Ovary (tissue), 9 donors: Measurements from ENCODE around the gene TOPBP1. TPM values are rescaled to one million over a fixed set of nuclear protein-coding genes. Genes with fewer than 3 reads are reported as not detected.

Source experiments
- DNase-seq, 5 donors: peaks; one replicate each; pipeline ENCODE4 v3.0.0-alpha.2; 2019 to 2020
- H3K27ac ChIP-seq, 2 donors: fragments of 200-600 bp; one replicate each; pipeline versions ENCODE4 v1.5.1 to v1.8.0; 2019 to 2022
- H3K27me3 ChIP-seq: fragments of 200-600 bp; one replicate; pipeline ENCODE4 v1.8.0; 2022
- H3K36me3 ChIP-seq: fragments of 200-600 bp; sonication (generic); one replicate; pipeline ENCODE4 v1.5.1; 2019
- H3K4me1 ChIP-seq: one replicate; pipeline ENCODE4 v1.8.1; 2013; ENCODE audit warnings: mild to moderate bottlenecking, moderate library complexity; ENCODE audit not compliant: insufficient read depth
- H3K4me3 ChIP-seq: fragments of 200-600 bp; sonication (generic); one replicate; pipeline ENCODE4 v1.5.1; 2017
- H3K9me3 ChIP-seq, 2 donors: fragments of 200-600 bp in 1 of 2; sonication (generic) in 1 of 2; one replicate each; pipeline versions ENCODE4 v1.5.1 to v1.8.1; 2013 to 2019; ENCODE audit warnings: mild to moderate bottlenecking in 1 of 2, moderate library complexity in 1 of 2
- EP300 ChIP-seq: sonication (generic); formaldehyde crosslinking; IDR thresholded peaks from one replicate; pipeline ENCODE4 v1.6.1; 2017; ENCODE audit warnings: antibody characterized with exemption
- POLR2A ChIP-seq: fragments of 450-650 bp; IDR thresholded peaks from one replicate; pipeline ENCODE4 v1.6.1; 2017; ENCODE audit warnings: antibody characterized with exemption, mild to moderate bottlenecking, moderate library complexity
- WGBS, 3 donors: extraction: QIAGEN DNeasy Blood & Tissue Kit in 1 of 3; methylation state at CpG; one replicate each; pipeline versions ENCODE4 v1.1.5 to v1.1.7; 2013 to 2017; 5-methylcytosine and 5-hydroxymethylcytosine counted together
- intact Hi-C, 4 donors: fragments of 100-400 bp; cut with DNase I; formaldehyde crosslinking; loops; one replicate each; pipeline versions ENCODE4 v1.11.0 to v1.15.1; 2022 to 2023
- polyA plus RNA-seq, 2 donors: library from polyadenylated mRNA; stranded (reverse); fragments of 200-250 nt in 1 of 2; fragments of 350-450 nt in 1 of 2; fragmentation: Illumina TruSeq in 1 of 2; extraction: RNeasy Lipid Tissue Mini Kit (QIAGEN cat#74804) in 1 of 2; gene quantifications; one replicate each; pipeline ENCODE4 v1.2.3, GENCODE V29; 2013 to 2014
- total RNA-seq, 7 donors: library from RNA; depleted of rRNA in 2 of 7; stranded (reverse); fragments of >200 nt in 2 of 7; fragmentation: NEBNext Ultra II Directional in 3 of 7; extraction: Animal tissue kit (Norgen Biotek cat#: 25700) in 3 of 7; gene quantifications; one replicate each; pipeline versions ENCODE4 v1.1.0 to v1.2.4, GENCODE V29; 2016 to 2023
- TF ChIP-seq, protein P1 (sequence below), 3 donors: fragments of 450-650 bp in 2 of 3; fragments of 200-600 bp in 1 of 3; IDR thresholded peaks; one replicate each; pipeline versions ENCODE4 v1.5.1 to v1.8.0; 2016 to 2022; ENCODE audit warnings: antibody characterized with exemption in 3 of 3, mild to moderate bottlenecking in 1 of 3
- donor health status: DM: no; HTN: no; CAD: no; lungs with moderate emphysema.
- donor health status: DM: no; HTN: no; CAD: no.
- donor health status: Bipolar disorder and iron deficiency.
- donor health status: DM: yes; HTN: yes; CAD: no.
- donor health status: DM: no; HTN: no; CAD: no.
- donor health status: DM: yes; HTN: yes; CAD: no.

The TOPBP1 gene
- total and polyA plus RNA-seq, 9 donors, result 9.1 to 21.0 (median 13.4) TPM

DNA sequence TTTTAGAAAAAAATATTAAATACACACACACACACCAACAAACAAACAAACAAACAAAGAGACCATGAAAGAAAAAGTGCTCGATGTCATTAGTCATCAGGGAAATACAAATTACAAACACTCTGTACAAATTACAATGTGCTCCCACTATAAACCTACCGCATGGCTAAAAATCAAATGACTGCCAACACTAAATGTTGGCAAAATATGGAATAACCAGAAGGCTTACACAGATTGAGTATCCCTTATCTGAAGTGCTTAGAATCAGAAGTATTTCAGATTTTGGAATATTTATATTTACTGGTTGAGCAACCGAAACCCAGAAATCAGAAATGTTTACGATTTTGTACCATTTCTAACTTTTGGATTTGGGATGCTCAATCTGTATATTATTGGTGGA lies 54.8 kb downstream of the TOPBP1 start:
- DNase-seq, result no peak
- H3K36me3 ChIP-seq, result no peaks in the 10 kb centered on the region
- no peak overlapping the region for H3K4me3 ChIP-seq
- no peaks in the 10 kb centered on the region for H3K27me3 ChIP-seq
- no peak overlapping the region for H3K27ac ChIP-seq
- intact Hi-C loops, result no loop called here
- H3K4me1 ChIP-seq, result no peaks in the 10 kb centered on the region
- TF ChIP-seq, protein P1, sequence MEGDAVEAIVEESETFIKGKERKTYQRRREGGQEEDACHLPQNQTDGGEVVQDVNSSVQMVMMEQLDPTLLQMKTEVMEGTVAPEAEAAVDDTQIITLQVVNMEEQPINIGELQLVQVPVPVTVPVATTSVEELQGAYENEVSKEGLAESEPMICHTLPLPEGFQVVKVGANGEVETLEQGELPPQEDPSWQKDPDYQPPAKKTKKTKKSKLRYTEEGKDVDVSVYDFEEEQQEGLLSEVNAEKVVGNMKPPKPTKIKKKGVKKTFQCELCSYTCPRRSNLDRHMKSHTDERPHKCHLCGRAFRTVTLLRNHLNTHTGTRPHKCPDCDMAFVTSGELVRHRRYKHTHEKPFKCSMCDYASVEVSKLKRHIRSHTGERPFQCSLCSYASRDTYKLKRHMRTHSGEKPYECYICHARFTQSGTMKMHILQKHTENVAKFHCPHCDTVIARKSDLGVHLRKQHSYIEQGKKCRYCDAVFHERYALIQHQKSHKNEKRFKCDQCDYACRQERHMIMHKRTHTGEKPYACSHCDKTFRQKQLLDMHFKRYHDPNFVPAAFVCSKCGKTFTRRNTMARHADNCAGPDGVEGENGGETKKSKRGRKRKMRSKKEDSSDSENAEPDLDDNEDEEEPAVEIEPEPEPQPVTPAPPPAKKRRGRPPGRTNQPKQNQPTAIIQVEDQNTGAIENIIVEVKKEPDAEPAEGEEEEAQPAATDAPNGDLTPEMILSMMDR (IDR thresholded peaks at IDR 0.05), result no peak
- TF ChIP-seq POLR2A (no peak), EP300 (no peak)
- WGBS, 3 donors, result 96 to 98% (median 96%) methylated on average over 4 of the region's 4 CpGs
- H3K9me3 ChIP-seq, result no peaks in the 10 kb centered on the region

DNA sequence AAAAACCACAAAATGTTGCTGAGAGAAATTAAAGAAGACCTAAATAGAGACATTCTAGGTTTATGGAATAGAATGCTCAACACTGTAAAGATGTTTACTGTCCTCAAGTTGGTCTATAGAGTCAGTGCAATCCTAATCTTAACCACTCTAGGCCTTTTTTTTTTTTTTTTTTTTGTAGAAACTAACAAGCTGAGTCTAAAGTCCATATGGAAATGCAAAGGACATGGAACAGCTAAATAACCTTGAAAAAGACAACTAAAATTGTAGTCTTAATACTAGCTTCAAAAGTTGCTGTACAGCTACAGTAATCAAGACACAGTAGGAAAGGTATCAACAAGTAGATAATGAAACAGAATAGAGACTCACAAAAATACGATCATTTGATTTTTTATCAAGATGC lies 55.4 kb downstream of the TOPBP1 start:
- Histone ChIP-seq H3K36me3 (no peaks in the 10 kb centered on the region), H3K9me3 (no peaks in the 10 kb centered on the region), H3K4me3 (no peak overlapping the region), H3K27me3 (no peaks in the 10 kb centered on the region), H3K27ac (no peak overlapping the region), H3K4me1 (no peaks in the 10 kb centered on the region)
- no peak for DNase-seq
- 83 to 93% (median 89%) methylated on average over 1 of the region's 1 CpG for WGBS, 3 donors
- TF ChIP-seq POLR2A, result no peak
- TF ChIP-seq EP300, result no peak
- TF ChIP-seq, protein P1 (IDR thresholded peaks at IDR 0.05), result no peak
- intact Hi-C loops, result no loop called here

GRCh38 chr3:133600572-133601081 lies 61.1 kb downstream of the TOPBP1 start:
- Histone ChIP-seq H3K9me3 (no peaks in the 10 kb centered on the region), H3K4me1 (no peaks in the 10 kb centered on the region), H3K27me3 (no peaks in the 10 kb centered on the region), H3K4me3 (no peak overlapping the region), H3K36me3 (no peaks in the 10 kb centered on the region), H3K27ac (no peak overlapping the region)
- WGBS, 3 donors, result 94 to 100% (median 99%) methylated on average over 1 of the region's 1 CpG
- no peak for DNase-seq
- intact Hi-C loops, result no loop called here
- TF ChIP-seq, protein P1 (IDR thresholded peaks at IDR 0.05), result no peak
- TF ChIP-seq EP300 (no peak), POLR2A (no peak)

- Histone ChIP-seq H3K4me1 (no peaks in the 10 kb centered on the region), H3K4me3 (no peak overlapping the region), H3K36me3 (no peaks in the 10 kb centered on the region), H3K27ac (no peak overlapping the region), H3K9me3 (no peaks in the 10 kb centered on the region), H3K27me3 (no peaks in the 10 kb centered on the region)
- DNase-seq, result no peak
- 66 to 79% (median 72%) methylated on average over 2 of the region's 2 CpGs for WGBS, 3 donors
- TF ChIP-seq, protein P1 (IDR thresholded peaks at IDR 0.05), result no peak
- TF ChIP-seq EP300, result no peak
- TF ChIP-seq POLR2A, result no peak
- intact Hi-C loops, result no loop called here
Observed at GRCh38 chr3:133599280-133599679, 62.5 kb downstream of the TOPBP1 start.
